ENCODE results near the gene STEAP3.

DNA sequence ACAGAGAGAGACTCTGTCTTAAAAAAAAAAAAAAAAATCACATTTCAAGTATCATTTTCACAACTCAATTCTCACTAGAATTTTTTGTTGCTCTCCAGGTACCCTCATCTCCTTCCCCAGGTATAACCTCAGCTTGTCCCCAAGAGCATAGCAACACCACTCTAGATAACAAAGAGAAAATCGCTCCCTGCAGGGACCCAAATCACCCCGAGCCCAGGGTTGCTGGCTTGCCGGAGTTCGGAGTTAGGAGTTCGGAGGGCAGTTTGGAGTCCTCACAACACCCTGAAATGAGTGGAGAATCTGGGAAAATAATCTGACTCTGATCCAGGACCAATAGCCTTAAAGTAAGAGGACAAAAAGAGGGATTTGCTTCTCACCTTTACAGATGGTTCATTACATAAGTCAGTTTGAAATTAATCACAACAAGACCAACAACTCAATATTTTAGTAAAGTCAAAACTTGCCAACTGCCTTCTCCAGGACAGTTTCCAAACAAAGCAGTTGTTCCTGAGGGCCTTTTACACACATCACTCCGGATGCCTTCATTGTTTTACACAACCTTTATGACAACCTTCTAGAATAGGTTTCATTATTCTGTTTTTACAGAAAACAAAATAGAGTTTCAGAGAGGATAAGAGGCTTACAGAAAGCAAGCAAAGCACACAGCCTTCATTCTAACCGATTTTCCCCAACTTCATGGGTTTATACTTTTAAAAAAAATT is 83.9 kb downstream of the STEAP3 start:
- TF ChIP-seq, protein P1, sequence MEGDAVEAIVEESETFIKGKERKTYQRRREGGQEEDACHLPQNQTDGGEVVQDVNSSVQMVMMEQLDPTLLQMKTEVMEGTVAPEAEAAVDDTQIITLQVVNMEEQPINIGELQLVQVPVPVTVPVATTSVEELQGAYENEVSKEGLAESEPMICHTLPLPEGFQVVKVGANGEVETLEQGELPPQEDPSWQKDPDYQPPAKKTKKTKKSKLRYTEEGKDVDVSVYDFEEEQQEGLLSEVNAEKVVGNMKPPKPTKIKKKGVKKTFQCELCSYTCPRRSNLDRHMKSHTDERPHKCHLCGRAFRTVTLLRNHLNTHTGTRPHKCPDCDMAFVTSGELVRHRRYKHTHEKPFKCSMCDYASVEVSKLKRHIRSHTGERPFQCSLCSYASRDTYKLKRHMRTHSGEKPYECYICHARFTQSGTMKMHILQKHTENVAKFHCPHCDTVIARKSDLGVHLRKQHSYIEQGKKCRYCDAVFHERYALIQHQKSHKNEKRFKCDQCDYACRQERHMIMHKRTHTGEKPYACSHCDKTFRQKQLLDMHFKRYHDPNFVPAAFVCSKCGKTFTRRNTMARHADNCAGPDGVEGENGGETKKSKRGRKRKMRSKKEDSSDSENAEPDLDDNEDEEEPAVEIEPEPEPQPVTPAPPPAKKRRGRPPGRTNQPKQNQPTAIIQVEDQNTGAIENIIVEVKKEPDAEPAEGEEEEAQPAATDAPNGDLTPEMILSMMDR (IDR thresholded peaks at IDR 0.05), result no peak
- TF ChIP-seq ZFX (IDR thresholded peaks at IDR 0.05; ENCODE audit: borderline replicate concordance), result no peak

Data from 22Rv1 (cell line).